Neural progenitor cell (in vitro differentiated cells): ENCODE data around the gene HMGXB4. TPM values are rescaled to one million over a fixed set of nuclear protein-coding genes. Genes with fewer than 3 reads are reported as not detected.
A peak's percentile ranks its signal among the peaks of the same experiment; 100 is the strongest.

Source experiments
- DNase-seq: peaks from one replicate; pipeline ENCODE4 v3.0.0-alpha.2; 2016; ENCODE audit warnings: low spot score
- H2AFZ ChIP-seq: fragments of 200-600 bp; sonication (generic); replicated peaks from 2 replicates; pipeline ENCODE4 v1.6.1; 2016; ENCODE audit warnings: antibody characterized with exemption
- H3F3A ChIP-seq: fragments of 200-600 bp; sonication (generic); 2 replicates; pipeline ENCODE4 v1.6.1; 2016; ENCODE audit warnings: antibody characterized with exemption, low read depth
- H3K27ac ChIP-seq: fragments of 200-600 bp; sonication (generic); 2 replicates; pipeline ENCODE4 v1.5.1; 2016; ENCODE audit warnings: mild to moderate bottlenecking
- H3K27me3 ChIP-seq: fragments of 200-600 bp; sonication (generic); 2 replicates; pipeline ENCODE4 v1.6.1; 2016; ENCODE audit warnings: mild to moderate bottlenecking, moderate library complexity
- H3K36me3 ChIP-seq: fragments of 200-600 bp; sonication (generic); 2 replicates; pipeline ENCODE4 v1.5.1; 2016
- H3K4me1 ChIP-seq: fragments of 200-600 bp; sonication (generic); 2 replicates; pipeline ENCODE4 v1.6.1; 2016; ENCODE audit warnings: mixed run types
- H3K4me2 ChIP-seq: fragments of 200-600 bp; sonication (generic); 2 replicates; pipeline ENCODE4 v1.6.1; 2016
- H3K4me3 ChIP-seq: fragments of 200-600 bp; sonication (generic); 2 replicates; pipeline ENCODE4 v1.5.1; 2016
- H3K79me2 ChIP-seq: fragments of 200-600 bp; sonication (generic); 2 replicates; pipeline ENCODE4 v1.6.1; 2016; ENCODE audit warnings: low read depth
- H3K9ac ChIP-seq: fragments of 200-600 bp; sonication (generic); 2 replicates; pipeline ENCODE4 v1.6.1; 2016
- H3K9me3 ChIP-seq: fragments of 200-600 bp; sonication (generic); 2 replicates; pipeline ENCODE4 v1.5.1; 2016; ENCODE audit warnings: low read depth
- H4K20me1 ChIP-seq: fragments of 200-600 bp; sonication (generic); 2 replicates; pipeline ENCODE4 v1.6.1; 2016; ENCODE audit warnings: low read depth
- H3K27ac Mint-ChIP-seq: 3 replicates; pipeline ENCODE4 v1.8.0; 2021; ENCODE audit warnings: mixed read lengths
- H3K27me3 Mint-ChIP-seq: 2 replicates; pipeline ENCODE4 v1.8.0; 2022; ENCODE audit warnings: low read depth, mild to moderate bottlenecking, inconsistent platforms, moderate library complexity, mixed read lengths; ENCODE audit not compliant: insufficient read depth
- H3K36me3 Mint-ChIP-seq: 3 replicates; pipeline ENCODE4 v1.8.0; 2021; ENCODE audit warnings: mixed read lengths
- H3K4me1 Mint-ChIP-seq: 3 replicates; pipeline ENCODE4 v1.8.0; 2021; ENCODE audit warnings: mixed read lengths
- H3K4me3 Mint-ChIP-seq: 3 replicates; pipeline ENCODE4 v1.8.0; 2021; ENCODE audit warnings: mild to moderate bottlenecking, moderate library complexity, mixed read lengths
- H3K9me3 Mint-ChIP-seq: 3 replicates; pipeline ENCODE4 v1.8.0; 2020; ENCODE audit warnings: mixed read lengths
- CTCF ChIP-seq: fragments of 200-600 bp; sonication (generic); IDR thresholded peaks from 2 replicates; pipeline ENCODE4 v1.5.1; 2017; ENCODE audit warnings: antibody characterized with exemption, mild to moderate bottlenecking
- EZH2 ChIP-seq: fragments of 200-600 bp; sonication (generic); IDR thresholded peaks from 2 replicates; pipeline ENCODE4 v1.6.1; 2017; ENCODE audit warnings: antibody characterized with exemption, mild to moderate bottlenecking, moderate library complexity
- EZH2phosphoT487 ChIP-seq: fragments of 200-600 bp; sonication (generic); IDR thresholded peaks from 2 replicates; pipeline ENCODE4 v1.6.1; 2017; ENCODE audit warnings: antibody characterized with exemption
- total RNA-seq: library from RNA; depleted of rRNA; stranded (reverse); fragments of >200 nt; gene quantifications from 2 replicates; pipeline ENCODE4 v1.2.3, GENCODE V29; 2015; ENCODE audit warnings: low replicate concordance

The HMGXB4 gene
- 46.7 and 55.9 TPM in 2 replicates for total RNA-seq

GRCh38 chr22:35257321-35258190 is at the start of gene HMGXB4:
Gene HMGXB4, plus strand, starts transcription at chr22:35257493. Its CDS starts 4,898 bp downstream, at chr22:35262391.
- H3F3A ChIP-seq, result peaks cover 16% of the 10 kb centered on the region
- Mint-ChIP-seq H3K4me1 (peaks cover 16% of the 10 kb centered on the region), H3K9me3 (no peaks in the 10 kb centered on the region), H3K27ac (peak within 1 kb of the TSS; percentile 100), H3K4me3 (peak within 1 kb of the TSS; percentile 100), H3K27me3 (no peaks in the 10 kb centered on the region), H3K36me3 (peaks cover 19% of the 10 kb centered on the region)
- H3K36me3 ChIP-seq, result peaks cover 6% of the 10 kb centered on the region
- H3K27ac ChIP-seq, result peak within 1 kb of the TSS; percentile 96
- H3K4me3 ChIP-seq, result peak within 1 kb of the TSS; percentile 88
- no peaks in the 10 kb centered on the region for H3K9me3 ChIP-seq
- peaks cover 11% of the 10 kb centered on the region for H3K4me1 ChIP-seq
- H3K79me2 ChIP-seq, result peaks cover 55% of the 10 kb centered on the region
- no peak for TF ChIP-seq EZH2phosphoT487
- TF ChIP-seq CTCF, result peak; percentile 39
- peak within 1 kb of the TSS; percentile 99 for H3K9ac ChIP-seq
- H4K20me1 ChIP-seq, result peaks cover 26% of the 10 kb centered on the region
- peak; percentile 96 for DNase-seq
- peak within 1 kb of the TSS; percentile 87 for H3K4me2 ChIP-seq
- no peaks in the 10 kb centered on the region for H3K27me3 ChIP-seq
- peak within 1 kb of the TSS; percentile 85 for H2AFZ ChIP-seq

- Mint-ChIP-seq H3K27ac (no peak overlapping the region), H3K36me3 (no peaks in the 10 kb centered on the region), H3K4me1 (peaks cover 23% of the 10 kb centered on the region), H3K27me3 (peaks cover 3% of the 10 kb centered on the region), H3K9me3 (no peaks in the 10 kb centered on the region), H3K4me3 (no peak overlapping the region)
- H3K4me1 ChIP-seq, result peaks cover 30% of the 10 kb centered on the region
- no peaks in the 10 kb centered on the region for H4K20me1 ChIP-seq
- H3K27ac ChIP-seq, result no peak overlapping the region
- TF ChIP-seq EZH2phosphoT487, result no peak
- TF ChIP-seq CTCF, result no peak
- TF ChIP-seq EZH2, result no peak
- no peaks in the 10 kb centered on the region for H3K9me3 ChIP-seq
- peaks cover 17% of the 10 kb centered on the region for H3F3A ChIP-seq
- no peaks in the 10 kb centered on the region for H3K36me3 ChIP-seq
- H3K9ac ChIP-seq, result no peak overlapping the region
- H3K4me3 ChIP-seq, result no peak overlapping the region
- no peaks in the 10 kb centered on the region for H3K79me2 ChIP-seq
- no peak overlapping the region for H2AFZ ChIP-seq
- DNase-seq, result no peak
- H3K27me3 ChIP-seq, result no peaks in the 10 kb centered on the region
- no peak overlapping the region for H3K4me2 ChIP-seq
Measured at GRCh38 chr22:35208003-35208402, 49.3 kb upstream of the HMGXB4 start.

GRCh38 chr22:35209203-35209602 is 48.1 kb upstream of the HMGXB4 start:
- Histone ChIP-seq H3K9ac (no peak overlapping the region), H3K4me3 (no peak overlapping the region), H3F3A (peaks cover 13% of the 10 kb centered on the region), H2AFZ (no peak overlapping the region), H3K79me2 (no peaks in the 10 kb centered on the region), H3K36me3 (no peaks in the 10 kb centered on the region), H3K4me1 (peaks cover 30% of the 10 kb centered on the region), H4K20me1 (no peaks in the 10 kb centered on the region), H3K27me3 (no peaks in the 10 kb centered on the region), H3K4me2 (no peak overlapping the region), H3K9me3 (no peaks in the 10 kb centered on the region), H3K27ac (no peak overlapping the region)
- no peaks in the 10 kb centered on the region for H3K9me3 Mint-ChIP-seq
- H3K36me3 Mint-ChIP-seq, result no peaks in the 10 kb centered on the region
- H3K27ac Mint-ChIP-seq, result no peak overlapping the region
- peaks cover 2% of the 10 kb centered on the region for H3K27me3 Mint-ChIP-seq
- no peak for DNase-seq
- H3K4me1 Mint-ChIP-seq, result peaks cover 20% of the 10 kb centered on the region
- no peak for TF ChIP-seq CTCF
- no peak for TF ChIP-seq EZH2
- H3K4me3 Mint-ChIP-seq, result no peak overlapping the region
